Kidney capillary endothelial cell (primary cell): Measurements from ENCODE around the gene SHISAL1.

ENCODE experiments used
- DNase-seq: peaks from one replicate; pipeline ENCODE4 v3.0.0-alpha.2; 2018; ENCODE audit warnings: low spot score

Gene SHISAL1

GRCh38 chr22:44277386-44278135, 35.2 kb downstream of the SHISAL1 start:
- no peak for DNase-seq

DNA sequence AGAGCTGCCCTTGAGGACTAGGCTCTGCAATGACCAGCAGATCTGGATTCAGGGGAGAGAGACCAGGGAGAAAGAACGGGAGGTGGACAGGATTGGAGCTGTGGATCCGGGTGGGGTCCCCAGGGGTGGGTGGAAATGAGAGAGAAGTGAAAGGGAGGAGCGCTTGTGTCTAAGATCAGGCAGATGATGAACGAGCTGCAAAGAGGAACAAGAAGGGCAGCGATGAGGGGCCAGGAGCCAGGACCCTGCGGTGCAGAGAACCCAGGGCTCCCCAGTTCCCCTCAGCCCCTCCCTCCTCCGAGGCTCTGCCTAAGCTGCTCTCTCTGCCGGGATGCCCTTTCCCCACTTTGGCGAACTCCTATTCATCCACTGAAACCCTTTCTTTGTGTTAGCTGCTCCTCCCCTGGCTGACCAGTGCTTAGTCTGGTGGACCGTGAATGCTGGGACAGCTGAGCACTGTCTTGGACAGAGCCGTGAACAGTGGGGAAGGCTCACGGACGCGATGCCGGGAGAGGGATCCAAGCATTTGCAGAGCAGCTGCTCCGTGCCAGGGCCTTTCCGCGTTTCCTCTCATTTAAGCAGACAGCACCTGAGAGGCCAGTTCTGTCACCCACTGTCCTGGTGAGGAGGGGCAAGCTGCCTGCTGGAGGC, 35.9 kb downstream of the SHISAL1 start:
- DNase-seq, result no peak

DNA sequence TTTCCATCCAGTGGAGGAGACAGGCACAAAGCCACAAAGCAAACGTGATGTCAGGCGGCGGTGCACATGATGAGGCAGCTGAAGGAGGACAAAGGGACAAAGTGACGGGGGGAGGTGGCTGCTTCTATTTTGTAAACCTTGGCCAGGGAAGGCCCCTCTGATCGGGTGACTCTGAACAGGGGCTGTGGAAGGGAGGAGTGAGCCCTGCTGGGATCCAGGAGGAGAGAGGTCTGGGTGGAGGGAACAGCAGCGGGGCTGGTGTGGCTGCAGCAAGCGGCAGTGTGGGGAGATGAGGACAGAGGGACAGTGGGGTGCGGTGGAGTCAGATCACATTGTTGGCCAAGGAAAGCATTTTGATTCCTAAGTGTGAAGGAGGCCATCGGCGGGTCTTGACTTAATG, 36.7 kb downstream of the SHISAL1 start:
- DNase-seq, result no peak

- DNase-seq, result no peak
These were observed 37.1 kb downstream of the SHISAL1 start for GRCh38 chr22:44275631-44275995.

DNA sequence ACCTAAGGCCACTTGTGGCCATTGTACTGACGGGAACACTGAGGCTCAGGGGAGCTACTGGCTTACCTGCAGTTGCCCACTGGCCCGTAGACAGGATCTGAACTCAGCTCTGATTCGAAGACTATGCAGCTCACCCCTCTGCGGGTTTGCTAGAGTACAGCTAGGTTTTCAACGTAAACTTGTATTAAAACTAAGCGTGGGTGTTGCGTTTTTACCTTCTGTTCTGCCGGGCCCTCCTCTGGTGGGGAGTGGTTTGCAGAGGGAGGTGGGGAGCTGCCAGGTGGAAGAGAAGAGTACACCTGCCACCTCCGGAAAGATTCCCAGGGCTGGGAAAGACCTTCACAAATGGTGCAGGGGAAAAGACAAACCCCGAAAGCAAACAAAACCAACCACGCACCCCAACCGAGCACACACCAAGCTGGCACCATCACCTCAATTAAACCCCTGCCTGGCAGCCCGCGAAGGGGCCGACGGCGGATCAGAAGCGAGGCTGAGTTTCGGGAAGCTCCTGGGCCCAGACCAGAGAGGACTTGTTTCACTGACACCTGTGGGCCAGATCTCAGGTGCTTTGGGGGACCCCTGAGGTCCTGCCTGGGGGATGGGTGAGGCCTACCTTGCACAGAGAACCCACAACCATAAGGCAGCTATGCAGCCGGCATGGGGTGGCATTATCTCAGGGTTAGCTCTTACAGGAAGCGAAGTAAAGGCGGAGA, 37.7 kb downstream of the SHISAL1 start:
- DNase-seq, result no peak

DNA sequence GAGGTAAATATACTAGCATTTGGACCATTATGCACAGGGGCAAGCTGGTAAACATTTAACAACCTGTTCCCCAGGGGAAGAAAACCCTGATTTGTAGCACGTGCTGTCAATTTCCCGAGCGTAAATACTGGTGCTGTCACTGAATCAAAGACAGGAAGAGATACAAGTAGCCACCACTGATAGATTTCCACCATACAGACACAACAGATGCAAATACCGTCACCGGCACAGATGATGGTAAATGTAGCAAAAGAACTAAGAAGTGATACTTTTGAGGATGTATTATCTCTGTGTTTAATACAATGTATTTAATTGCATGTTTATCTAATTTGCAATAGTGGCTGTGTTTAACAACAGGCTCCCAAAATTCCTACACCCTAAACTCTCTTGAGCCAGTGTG, 39.6 kb downstream of the SHISAL1 start:
- DNase-seq, result no peak

DNA sequence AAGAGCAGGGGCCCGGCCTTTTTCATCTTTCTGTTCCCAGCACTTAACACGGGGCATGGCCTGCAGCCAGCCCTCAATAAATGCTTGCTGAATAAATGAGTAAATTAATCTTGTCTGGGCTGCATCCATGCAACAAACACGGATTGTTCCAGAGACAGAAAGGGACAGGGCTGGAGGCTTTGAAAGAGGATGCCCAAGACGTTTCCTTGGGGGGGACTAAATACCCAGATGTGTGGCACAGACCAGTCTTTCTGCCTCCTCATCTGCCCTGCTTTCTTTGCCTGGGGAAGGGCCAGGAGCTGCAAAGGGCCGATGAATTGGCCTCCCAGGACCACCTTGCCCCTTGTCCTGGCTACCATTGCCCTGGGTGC, 40.4 kb downstream of the SHISAL1 start:
- DNase-seq, result no peak

DNA sequence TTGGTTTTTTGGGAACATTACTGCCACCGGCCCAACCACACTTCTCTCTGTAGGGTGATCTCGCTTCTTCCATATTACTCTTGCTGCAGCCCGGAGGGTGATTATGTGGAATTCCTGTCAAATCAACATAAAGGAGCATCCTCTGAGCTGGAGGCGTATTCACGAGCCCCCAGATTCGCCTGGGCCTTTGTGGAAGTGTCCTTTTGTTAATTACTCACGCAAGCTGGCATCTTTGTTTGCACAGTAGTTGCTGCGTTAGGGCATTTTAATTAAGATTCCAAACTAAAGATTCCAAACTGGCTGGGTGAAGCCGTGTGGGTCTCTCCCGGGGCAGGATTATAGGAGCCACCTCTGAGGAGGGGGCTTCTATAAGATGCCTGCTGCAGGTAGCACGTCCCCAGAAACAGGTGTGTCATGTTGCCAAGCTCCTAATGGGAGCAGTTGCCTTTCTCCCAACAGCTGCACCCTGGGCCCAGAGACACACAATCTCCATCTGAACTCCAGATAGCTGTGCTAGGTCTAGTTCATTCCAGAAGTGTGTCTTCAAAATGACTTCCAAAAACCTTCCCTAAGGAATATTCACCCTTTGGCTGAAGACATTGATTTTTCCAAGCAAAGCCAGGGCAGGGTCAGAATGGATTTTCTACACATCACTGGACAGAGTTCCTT, 40.9 kb downstream of the SHISAL1 start:
- no peak for DNase-seq

GRCh38 chr22:44271010-44271500, 41.7 kb downstream of the SHISAL1 start:
- DNase-seq, result no peak

GRCh38 chr22:44270556-44270880, 42.2 kb downstream of the SHISAL1 start:
- no peak for DNase-seq

- no peak for DNase-seq
These were observed 42.8 kb downstream of the SHISAL1 start for GRCh38 chr22:44269757-44270555.

- no peak for DNase-seq
These were observed 43.6 kb downstream of the SHISAL1 start for GRCh38 chr22:44269117-44269498.

- no peak for DNase-seq
These were observed 44.2 kb downstream of the SHISAL1 start for GRCh38 chr22:44268431-44269116.

GRCh38 chr22:44267856-44268255, 44.9 kb downstream of the SHISAL1 start:
- DNase-seq, result no peak

GRCh38 chr22:44266796-44267760, 45.7 kb downstream of the SHISAL1 start:
- DNase-seq, result no peak

GRCh38 chr22:44263547-44263946, 49.2 kb downstream of the SHISAL1 start:
- no peak for DNase-seq

GRCh38 chr22:44261861-44262595, 50.7 kb downstream of the SHISAL1 start:
- no peak for DNase-seq

DNA sequence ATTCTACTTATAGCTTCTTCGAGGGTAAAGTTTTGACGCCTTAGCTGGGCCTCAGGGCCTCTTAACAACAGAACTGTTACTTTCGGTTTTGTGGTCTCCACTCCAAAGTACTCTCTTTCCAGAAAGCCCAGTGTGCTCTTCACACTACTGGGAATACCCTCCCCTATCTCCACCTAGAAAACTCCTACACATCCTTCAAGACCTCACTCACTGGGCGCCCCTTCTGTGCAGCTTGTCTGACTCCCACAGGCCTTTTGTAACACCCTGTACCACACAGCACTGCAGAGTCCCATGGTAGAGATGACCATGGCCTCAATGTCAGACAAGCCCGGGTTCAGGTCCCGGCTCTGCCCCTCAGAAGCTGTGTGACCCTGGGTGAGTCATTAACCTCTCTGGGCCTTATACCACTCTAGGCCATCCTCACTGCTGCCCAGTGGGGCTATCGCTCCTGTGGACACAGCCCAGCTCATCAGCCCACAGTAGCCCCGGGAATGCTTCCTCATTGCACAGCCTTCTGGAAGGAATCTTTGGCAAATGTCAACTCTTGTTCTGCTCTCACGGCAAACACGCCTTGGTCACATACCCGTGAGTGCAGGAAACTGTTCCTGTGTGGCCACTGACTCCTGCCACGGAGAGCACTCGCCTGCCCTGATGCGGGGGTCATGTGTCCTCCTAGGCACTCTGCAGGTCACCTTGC, 51.4 kb downstream of the SHISAL1 start:
- no peak for DNase-seq
